ENCODE data around the gene MIPOL1.
"Not testable (repeated sequence)": the region's sequence is repeated elsewhere in the genome, so short reads cannot be mapped to it uniquely, and the experiment has no call there.

MIPOL1 gene

GRCh38 chr14:37210448-37210847 lies 12.7 kb downstream of the MIPOL1 start:
- TF ChIP-seq CTCF (IDR thresholded peaks at IDR 0.05; ENCODE audit: control extremely low read depth, extremely low read depth, low read depth, missing control alignments): no peak
- no peak for DNase-seq (ENCODE audit: extremely low spot score)
- ChIA-PET POLR2A (no interaction called here), CTCF (no interaction called here)

GRCh38 chr14:37213016-37213415 lies 15.3 kb downstream of the MIPOL1 start:
- ChIA-PET CTCF (no interaction called here), POLR2A (no interaction called here)
- DNase-seq (ENCODE audit: extremely low spot score): no peak
- no peak for TF ChIP-seq CTCF (IDR thresholded peaks at IDR 0.05; ENCODE audit: control extremely low read depth, extremely low read depth, low read depth, missing control alignments)

GRCh38 chr14:37215345-37215744 lies 17.6 kb downstream of the MIPOL1 start:
- ChIA-PET CTCF (interaction anchor here (1.4 kb wide), 1 partner anchor 15 kb away, joined by 4 read pairs; no protein-coding TSS in a partner anchor), POLR2A (no interaction called here)
- TF ChIP-seq CTCF (IDR thresholded peaks at IDR 0.05; ENCODE audit: control extremely low read depth, extremely low read depth, low read depth, missing control alignments): no peak
- no peak for DNase-seq (ENCODE audit: extremely low spot score)

- no peak for DNase-seq (ENCODE audit: extremely low spot score)
- ChIA-PET CTCF (no interaction called here), POLR2A (no interaction called here)
- no peak for TF ChIP-seq CTCF (IDR thresholded peaks at IDR 0.05; ENCODE audit: control extremely low read depth, extremely low read depth, low read depth, missing control alignments)
Observed at GRCh38 chr14:37221073-37221472, 23.3 kb downstream of the MIPOL1 start.

GRCh38 chr14:37223947-37224474 lies 26.3 kb downstream of the MIPOL1 start:
- ChIA-PET POLR2A (no interaction called here), CTCF (no interaction called here)
- TF ChIP-seq CTCF (IDR thresholded peaks at IDR 0.05; ENCODE audit: control extremely low read depth, extremely low read depth, low read depth, missing control alignments): no peak
- no peak for DNase-seq (ENCODE audit: extremely low spot score)

GRCh38 chr14:37225668-37226067 lies 27.9 kb downstream of the MIPOL1 start:
- POLR2A ChIA-PET; DNase-seq (ENCODE audit: extremely low spot score); CTCF ChIA-PET: not testable (repeated sequence)

GRCh38 chr14:37230551-37231194 lies 32.9 kb downstream of the MIPOL1 start:
- TF ChIP-seq CTCF (IDR thresholded peaks at IDR 0.05; ENCODE audit: control extremely low read depth, extremely low read depth, low read depth, missing control alignments): peak; percentile 70
- POLR2A ChIA-PET: no interaction called here
- CTCF ChIA-PET: interaction anchor here (0.6 to 4.2 kb wide), 13 partner anchors 9 to 644 kb away, joined by 3 to 25 read pairs (median 4); no protein-coding TSS in a partner anchor
- peak; percentile 21 for DNase-seq (ENCODE audit: extremely low spot score)

All from GM10248 (cell line).